ENCODE data around the gene EPS8L3.
"Not testable (repeated sequence)": the region's sequence is repeated elsewhere in the genome, so short reads cannot be mapped to it uniquely, and the experiment has no call there.

Gene EPS8L3

GRCh38 chr1:109757936-109758786 lies 5.6 kb downstream of the EPS8L3 start:
- H3K4me1 ChIP-seq (ENCODE audit: insufficient read depth, low read length), result no peaks in the 10 kb centered on the region
- no peaks in the 10 kb centered on the region for H3K36me3 ChIP-seq (ENCODE audit: insufficient read depth, low read length)
- no peak overlapping the region for H3K9ac ChIP-seq (ENCODE audit: low read length)
- no peaks in the 10 kb centered on the region for H3K9me3 ChIP-seq (ENCODE audit: low read length)
- H3K27ac ChIP-seq (ENCODE audit: low read depth, low read length), result no peak overlapping the region
- H3K4me3 ChIP-seq (ENCODE audit: low read depth in 1 of 2, low read length in 2 of 2), result no peak overlapping the region
- no peaks in the 10 kb centered on the region for H3K27me3 ChIP-seq (ENCODE audit: control insufficient read depth in 1 of 2, insufficient read depth in 2 of 2, low read length in 2 of 2)

GRCh38 chr1:109756848-109757521 lies 6.7 kb downstream of the EPS8L3 start:
- Histone ChIP-seq H3K9me3 (ENCODE audit: low read length) (no peaks in the 10 kb centered on the region), H3K36me3 (ENCODE audit: insufficient read depth, low read length) (no peaks in the 10 kb centered on the region)

GRCh38 chr1:109756325-109756724 lies 7.4 kb downstream of the EPS8L3 start:
- H3K9ac ChIP-seq (ENCODE audit: low read length); H3K9me3 ChIP-seq (ENCODE audit: low read length); H3K27ac ChIP-seq (ENCODE audit: low read depth, low read length); H3K4me3 ChIP-seq (ENCODE audit: low read depth in 1 of 2, low read length in 2 of 2); H3K36me3 ChIP-seq (ENCODE audit: insufficient read depth, low read length); H3K27me3 ChIP-seq (ENCODE audit: control insufficient read depth in 1 of 2, insufficient read depth in 2 of 2, low read length in 2 of 2); H3K4me1 ChIP-seq (ENCODE audit: insufficient read depth, low read length): not testable (repeated sequence)

More at GRCh38 chr1:109756848-109757521, 6.7 kb downstream of the EPS8L3 start:
- H3K9ac ChIP-seq (ENCODE audit: low read length), result no peak overlapping the region
- no peaks in the 10 kb centered on the region for H3K4me1 ChIP-seq (ENCODE audit: insufficient read depth, low read length)
- H3K27ac ChIP-seq (ENCODE audit: low read depth, low read length), result no peak overlapping the region
- no peak overlapping the region for H3K4me3 ChIP-seq (ENCODE audit: low read depth in 1 of 2, low read length in 2 of 2)
- no peaks in the 10 kb centered on the region for H3K27me3 ChIP-seq (ENCODE audit: control insufficient read depth in 1 of 2, insufficient read depth in 2 of 2, low read length in 2 of 2)

- Histone ChIP-seq H3K27ac (ENCODE audit: low read depth, low read length) (no peak overlapping the region), H3K36me3 (ENCODE audit: insufficient read depth, low read length) (no peaks in the 10 kb centered on the region), H3K9ac (ENCODE audit: low read length) (no peak overlapping the region), H3K27me3 (ENCODE audit: control insufficient read depth in 1 of 2, insufficient read depth in 2 of 2, low read length in 2 of 2) (no peaks in the 10 kb centered on the region), H3K9me3 (ENCODE audit: low read length) (no peaks in the 10 kb centered on the region), H3K4me3 (ENCODE audit: low read depth in 1 of 2, low read length in 2 of 2) (no peak overlapping the region), H3K4me1 (ENCODE audit: insufficient read depth, low read length) (no peaks in the 10 kb centered on the region)
Measured at GRCh38 chr1:109754738-109755137, 9.0 kb downstream of the EPS8L3 start.

- Histone ChIP-seq H3K36me3 (ENCODE audit: insufficient read depth, low read length) (no peaks in the 10 kb centered on the region), H3K27me3 (ENCODE audit: control insufficient read depth in 1 of 2, insufficient read depth in 2 of 2, low read length in 2 of 2) (no peaks in the 10 kb centered on the region), H3K9ac (ENCODE audit: low read length) (no peak overlapping the region), H3K4me1 (ENCODE audit: insufficient read depth, low read length) (no peaks in the 10 kb centered on the region), H3K4me3 (ENCODE audit: low read depth in 1 of 2, low read length in 2 of 2) (no peak overlapping the region), H3K27ac (ENCODE audit: low read depth, low read length) (no peak overlapping the region), H3K9me3 (ENCODE audit: low read length) (no peaks in the 10 kb centered on the region)
Measured at GRCh38 chr1:109751531-109752260, 12.0 kb downstream of the EPS8L3 start.

- no peaks in the 10 kb centered on the region for H3K27me3 ChIP-seq (ENCODE audit: control insufficient read depth in 1 of 2, insufficient read depth in 2 of 2, low read length in 2 of 2)
- H3K4me1 ChIP-seq (ENCODE audit: insufficient read depth, low read length), result no peaks in the 10 kb centered on the region
- H3K9me3 ChIP-seq (ENCODE audit: low read length), result no peaks in the 10 kb centered on the region
- no peak overlapping the region for H3K4me3 ChIP-seq (ENCODE audit: low read depth in 1 of 2, low read length in 2 of 2)
- no peak overlapping the region for H3K27ac ChIP-seq (ENCODE audit: low read depth, low read length)
- H3K36me3 ChIP-seq (ENCODE audit: insufficient read depth, low read length), result no peaks in the 10 kb centered on the region
- no peak overlapping the region for H3K9ac ChIP-seq (ENCODE audit: low read length)
Measured at GRCh38 chr1:109750920-109751319, 12.8 kb downstream of the EPS8L3 start.

GRCh38 chr1:109750241-109750882 lies 13.4 kb downstream of the EPS8L3 start:
- Histone ChIP-seq H3K36me3 (ENCODE audit: insufficient read depth, low read length) (no peaks in the 10 kb centered on the region), H3K4me3 (ENCODE audit: low read depth in 1 of 2, low read length in 2 of 2) (no peak overlapping the region), H3K4me1 (ENCODE audit: insufficient read depth, low read length) (no peaks in the 10 kb centered on the region), H3K9ac (ENCODE audit: low read length) (no peak overlapping the region), H3K27ac (ENCODE audit: low read depth, low read length) (no peak overlapping the region), H3K9me3 (ENCODE audit: low read length) (no peaks in the 10 kb centered on the region), H3K27me3 (ENCODE audit: control insufficient read depth in 1 of 2, insufficient read depth in 2 of 2, low read length in 2 of 2) (no peaks in the 10 kb centered on the region)

GRCh38 chr1:109749221-109749620 lies 14.5 kb downstream of the EPS8L3 start:
- Histone ChIP-seq H3K27ac (ENCODE audit: low read depth, low read length) (no peak overlapping the region), H3K4me3 (ENCODE audit: low read depth in 1 of 2, low read length in 2 of 2) (no peak overlapping the region), H3K27me3 (ENCODE audit: control insufficient read depth in 1 of 2, insufficient read depth in 2 of 2, low read length in 2 of 2) (no peaks in the 10 kb centered on the region), H3K9ac (ENCODE audit: low read length) (no peak overlapping the region), H3K36me3 (ENCODE audit: insufficient read depth, low read length) (no peaks in the 10 kb centered on the region), H3K9me3 (ENCODE audit: low read length) (no peaks in the 10 kb centered on the region), H3K4me1 (ENCODE audit: insufficient read depth, low read length) (no peaks in the 10 kb centered on the region)

- H3K9me3 ChIP-seq (ENCODE audit: low read length); H3K4me3 ChIP-seq (ENCODE audit: low read depth in 1 of 2, low read length in 2 of 2); H3K36me3 ChIP-seq (ENCODE audit: insufficient read depth, low read length); H3K27me3 ChIP-seq (ENCODE audit: control insufficient read depth in 1 of 2, insufficient read depth in 2 of 2, low read length in 2 of 2); H3K27ac ChIP-seq (ENCODE audit: low read depth, low read length); H3K4me1 ChIP-seq (ENCODE audit: insufficient read depth, low read length); H3K9ac ChIP-seq (ENCODE audit: low read length): not testable (repeated sequence)
Measured at GRCh38 chr1:109748311-109748710, 15.4 kb downstream of the EPS8L3 start.

- Histone ChIP-seq H3K4me3 (ENCODE audit: low read depth in 1 of 2, low read length in 2 of 2) (peak within 1 kb of the TSS; percentile 80 to 96), H3K27me3 (ENCODE audit: control insufficient read depth in 1 of 2, insufficient read depth in 2 of 2, low read length in 2 of 2) (no peaks in the 10 kb centered on the region), H3K4me1 (ENCODE audit: insufficient read depth, low read length) (no peaks in the 10 kb centered on the region), H3K9me3 (ENCODE audit: low read length) (no peaks in the 10 kb centered on the region), H3K9ac (ENCODE audit: low read length) (peak within 1 kb of the TSS; percentile 42), H3K36me3 (ENCODE audit: insufficient read depth, low read length) (peaks cover 10% of the 10 kb centered on the region), H3K27ac (ENCODE audit: low read depth, low read length) (peak within 1 kb of the TSS; percentile 78)
Measured at GRCh38 chr1:109740615-109741373, 22.9 kb downstream of the EPS8L3 start, which contains the start of gene GSTM3. Gene GSTM3, minus strand, starts transcription at chr1:109741038. Its CDS starts 751 bp downstream, at chr1:109740287.

All from muscle layer of colon (tissue), 2 donors.